AG08396 (cell line): ENCODE data around the gene CCDC148.
"Not testable (repeated sequence)": the region's sequence is repeated elsewhere in the genome, so short reads cannot be mapped to it uniquely, and the experiment has no call there.

Experiments
- DNase-seq: peaks from one replicate; pipeline ENCODE4 v3.0.0; 2012; ENCODE audit warnings: low spot score, mixed read lengths

Gene CCDC148

DNA sequence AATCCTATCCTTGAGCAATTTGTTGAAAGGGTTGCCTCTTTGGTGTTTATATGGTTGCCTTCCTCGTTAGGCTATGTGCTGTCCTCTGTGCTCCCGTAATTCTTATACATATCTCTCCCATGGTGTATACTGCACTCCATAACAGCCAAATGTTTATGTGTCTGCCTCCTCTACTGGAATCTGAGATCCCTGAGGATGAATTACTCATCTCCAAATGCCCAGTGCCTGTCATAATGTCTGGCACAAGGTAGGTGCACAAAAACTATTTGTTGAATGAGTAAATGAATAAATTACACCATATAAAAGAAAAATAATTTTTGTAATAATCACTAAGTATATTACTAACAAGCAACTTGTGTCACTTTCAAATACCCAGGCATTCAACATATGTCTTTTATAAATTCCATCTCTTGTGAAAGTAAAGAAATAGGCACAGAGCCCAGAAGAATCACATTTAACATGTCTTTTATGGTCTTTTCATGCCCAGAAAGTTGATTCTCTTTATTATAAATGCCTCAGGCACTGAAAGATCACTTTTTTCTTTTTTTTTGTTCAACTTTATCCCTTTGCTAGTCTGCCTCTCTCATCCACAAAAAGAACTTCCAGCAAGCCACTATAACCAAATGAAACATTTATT is 164.9 kb downstream of the CCDC148 start:
- no peak for DNase-seq

DNA sequence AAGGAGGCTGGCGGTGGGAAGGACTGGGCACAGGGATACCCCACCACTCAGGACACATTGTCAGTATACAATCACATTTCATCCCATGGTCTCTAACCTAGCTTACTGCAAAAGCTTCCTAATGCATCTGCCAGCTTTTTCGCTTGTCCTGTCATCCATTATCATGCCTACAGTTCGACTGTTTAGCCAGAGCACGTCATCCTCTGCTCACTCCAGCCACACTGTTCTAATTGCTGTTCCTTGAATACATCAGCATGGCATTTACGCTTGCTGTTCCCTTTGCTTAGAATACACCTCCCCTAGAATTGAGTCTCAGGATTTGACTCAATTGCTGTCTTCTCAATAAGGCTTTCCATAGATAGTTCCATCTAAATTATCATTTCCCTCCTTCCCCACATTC is 166.3 kb downstream of the CCDC148 start:
- no peak for DNase-seq

DNA sequence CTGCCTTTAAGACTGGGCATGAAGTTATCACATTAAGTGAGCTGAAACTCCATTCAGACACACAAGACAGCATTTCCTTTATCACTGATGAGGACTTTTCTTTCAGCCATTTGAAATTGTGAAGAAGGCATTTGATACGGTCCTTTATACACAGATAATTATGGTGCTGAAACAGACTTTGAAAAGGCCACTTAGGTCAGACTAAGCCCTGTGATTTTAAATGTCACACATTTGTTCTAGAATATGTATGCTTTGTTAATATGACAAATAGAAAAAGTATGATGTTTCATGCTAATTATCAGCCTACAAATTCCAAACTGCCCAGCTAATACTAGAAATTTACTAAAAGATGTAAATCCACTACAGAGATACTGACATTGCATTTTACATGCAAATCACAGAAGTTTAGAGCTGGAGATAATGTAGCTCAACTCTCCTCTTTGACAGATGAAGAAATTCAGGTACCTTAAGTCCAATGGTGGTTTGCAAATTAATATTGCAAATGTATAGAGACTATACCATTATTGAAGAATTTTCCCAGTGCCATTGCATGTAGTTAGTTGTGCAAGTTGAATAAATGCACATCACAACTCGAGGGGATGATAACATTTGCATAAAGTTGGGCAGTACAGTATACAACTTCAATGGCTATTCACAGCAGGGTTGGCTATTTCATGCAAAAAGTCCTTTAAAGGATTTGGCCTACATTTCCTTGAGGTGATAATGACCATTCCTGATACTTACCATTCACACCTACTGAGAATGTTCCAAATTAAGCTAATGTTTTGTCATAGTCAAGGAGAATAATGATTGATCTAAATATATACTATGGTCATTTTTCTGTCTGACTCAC is 179.7 kb downstream of the CCDC148 start:
- DNase-seq = no peak

DNA sequence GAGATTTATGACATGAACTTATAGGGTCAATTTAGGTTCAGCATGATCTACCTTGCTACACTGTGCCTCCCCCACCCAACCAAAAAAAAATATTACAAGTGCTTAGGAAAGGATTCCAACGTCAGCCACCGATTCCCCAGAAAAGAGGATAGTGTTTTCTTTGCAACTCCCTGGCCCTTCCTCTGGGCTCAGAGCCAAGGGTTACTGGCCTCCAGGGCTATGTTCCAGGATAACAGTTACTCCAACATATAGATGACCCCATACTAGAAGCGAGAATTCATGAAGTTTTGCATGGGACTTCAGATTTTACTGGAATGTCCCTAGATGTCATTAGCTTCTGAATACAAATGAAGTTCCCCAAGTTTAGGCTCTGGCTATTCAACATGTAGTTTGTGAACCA is 182.8 kb downstream of the CCDC148 start:
- DNase-seq = no peak

DNA sequence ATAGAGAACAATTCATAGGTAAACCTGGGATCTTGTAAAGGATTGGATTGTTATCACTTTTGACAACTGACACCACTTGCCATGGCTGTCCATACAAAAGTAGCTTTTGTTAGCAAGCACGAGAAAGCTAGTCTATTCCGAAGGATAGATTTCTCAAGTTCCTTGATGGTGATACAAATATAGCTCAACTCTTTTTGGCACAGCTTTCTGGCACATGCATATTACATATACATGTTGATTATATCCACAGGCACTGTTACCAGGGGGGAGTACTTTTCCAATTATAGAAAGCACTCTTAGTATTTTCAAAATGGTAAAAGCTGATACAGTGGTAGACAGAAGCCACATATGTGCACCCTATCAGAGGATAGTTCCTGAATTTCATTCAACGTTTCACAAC is 186.0 kb downstream of the CCDC148 start:
- DNase-seq = no peak

DNA sequence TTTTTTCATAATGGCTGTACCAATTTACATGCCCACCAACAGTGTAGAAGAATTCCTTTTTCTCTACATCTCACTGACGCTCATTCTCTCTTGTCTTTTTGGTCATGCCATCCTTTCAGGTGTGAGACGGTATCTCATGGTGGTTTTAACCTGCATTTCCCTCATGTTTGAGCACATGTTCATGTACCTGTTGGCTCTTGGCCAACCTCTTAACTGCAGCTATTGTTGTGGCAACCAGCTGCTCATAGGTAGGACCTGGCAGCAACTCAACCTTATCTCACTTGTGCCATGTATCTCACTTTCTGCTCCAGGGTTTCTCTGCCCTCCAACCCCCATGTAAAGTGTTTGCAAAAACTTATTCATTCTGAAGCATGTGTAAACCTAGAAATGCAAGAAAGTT is 187.4 kb downstream of the CCDC148 start:
- DNase-seq = no peak

DNA sequence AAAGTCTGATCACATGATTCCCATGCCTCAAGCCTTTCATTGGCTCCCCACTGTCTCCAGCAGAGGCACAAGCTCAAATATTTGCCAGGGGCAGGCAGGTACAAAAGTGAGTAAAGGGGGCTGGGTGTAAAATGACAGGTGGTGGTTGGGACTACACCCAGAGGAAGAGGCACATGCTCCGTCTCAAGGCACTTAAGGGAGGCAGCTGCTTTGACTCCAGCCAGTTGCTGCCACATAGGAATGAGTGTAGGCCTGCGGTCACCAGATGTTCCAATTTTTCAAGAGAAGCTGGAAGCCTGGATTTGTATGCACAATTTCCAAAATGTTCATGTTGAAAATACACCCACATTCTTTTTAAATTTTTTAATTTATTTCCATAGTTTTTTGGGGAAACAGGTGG is 190.4 kb downstream of the CCDC148 start:
- no peak for DNase-seq

DNA sequence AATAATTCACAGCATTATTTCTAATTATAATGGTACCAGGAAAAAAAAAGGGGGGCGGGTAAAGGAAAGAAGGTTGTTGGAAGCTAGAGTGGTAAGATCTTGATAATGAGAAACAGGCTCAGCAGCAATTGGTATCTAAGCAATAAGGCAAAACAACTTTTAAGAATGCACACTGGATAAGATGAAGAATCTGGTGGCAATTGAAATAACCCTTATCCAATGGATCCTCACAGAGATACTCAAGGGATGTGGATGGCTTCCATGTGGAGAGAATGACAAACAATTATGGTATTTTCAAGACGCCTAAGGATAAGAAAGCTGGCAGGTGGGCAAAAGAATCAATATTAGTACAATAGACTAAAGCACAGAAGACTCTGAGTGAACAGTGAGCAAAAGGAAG is 201.3 kb downstream of the CCDC148 start:
- no peak for DNase-seq

DNA sequence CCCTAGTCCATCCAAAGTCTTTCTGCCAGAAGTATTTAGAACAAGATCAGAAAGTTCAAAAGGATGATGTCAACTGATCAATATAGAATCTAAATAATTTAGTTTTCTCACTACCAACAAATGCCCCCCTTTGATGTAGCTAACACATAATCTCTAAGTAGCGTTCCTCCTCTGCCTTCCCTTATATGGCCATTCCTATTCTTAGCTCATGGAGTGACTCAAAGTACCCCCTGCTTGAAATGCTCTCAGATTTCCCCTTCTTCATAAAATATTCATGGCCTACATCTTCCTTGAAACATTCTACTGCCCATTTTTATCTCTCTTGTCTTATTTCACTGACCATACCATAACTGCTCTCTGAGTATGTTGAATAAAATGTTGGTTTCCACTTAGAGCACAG is 203.4 kb downstream of the CCDC148 start:
- no peak for DNase-seq

DNA sequence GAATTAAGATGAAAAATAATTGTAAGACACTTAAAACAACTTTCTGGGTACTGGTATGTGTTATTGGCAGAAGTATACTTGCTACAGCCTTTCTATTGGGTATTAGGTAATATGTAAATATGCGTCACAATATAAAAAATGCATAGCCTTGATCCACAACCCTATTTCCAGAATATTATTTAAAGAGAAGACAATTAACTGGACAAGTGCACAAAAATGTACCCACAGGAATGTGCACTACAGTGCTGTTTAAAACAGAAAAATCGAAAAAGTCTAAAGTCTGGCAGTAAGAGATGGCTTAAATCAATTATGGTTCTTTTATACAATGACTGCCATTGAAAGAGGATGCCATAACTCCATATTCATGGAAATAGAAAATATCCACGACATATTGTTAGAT is 205.2 kb downstream of the CCDC148 start:
- no peak for DNase-seq

DNA sequence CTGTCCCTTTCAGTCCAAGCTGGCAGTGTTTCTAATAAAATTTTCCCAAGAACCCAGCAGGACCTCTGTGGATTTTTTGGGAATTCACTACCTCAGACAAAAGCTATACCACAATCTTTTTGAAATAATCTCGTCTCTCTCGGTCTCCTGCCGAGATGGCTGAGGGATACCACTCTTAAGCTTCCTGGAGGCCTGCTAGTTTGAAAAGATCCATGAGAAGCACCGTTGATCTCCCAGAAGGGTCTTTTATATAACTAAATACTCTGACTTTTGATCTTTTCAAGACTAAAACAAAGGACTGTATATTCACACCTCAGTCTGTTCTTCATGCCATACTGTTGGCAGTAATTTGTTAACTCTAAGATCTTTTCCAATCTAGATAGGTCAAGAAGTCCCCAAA is 213.2 kb downstream of the CCDC148 start:
- DNase-seq = no peak

DNA sequence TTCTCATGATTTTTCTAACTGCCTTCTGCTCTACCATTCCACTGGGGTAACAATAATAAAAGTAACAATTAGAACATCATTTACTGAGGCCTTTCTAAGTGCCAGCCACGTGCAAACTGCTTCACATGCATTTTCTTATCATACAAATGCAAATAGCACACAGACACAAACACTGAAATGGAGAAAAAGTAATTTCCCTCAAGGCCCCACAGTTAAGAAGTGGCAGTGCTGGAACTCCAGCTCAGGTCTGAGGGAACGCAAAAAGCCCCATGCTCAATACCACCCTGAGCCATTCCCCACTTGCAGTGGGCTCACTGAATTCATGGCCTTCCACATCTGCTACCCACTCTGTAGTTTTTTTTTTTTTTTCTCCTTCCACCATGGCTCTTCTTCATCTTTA is 214.3 kb downstream of the CCDC148 start:
- DNase-seq = no peak

DNA sequence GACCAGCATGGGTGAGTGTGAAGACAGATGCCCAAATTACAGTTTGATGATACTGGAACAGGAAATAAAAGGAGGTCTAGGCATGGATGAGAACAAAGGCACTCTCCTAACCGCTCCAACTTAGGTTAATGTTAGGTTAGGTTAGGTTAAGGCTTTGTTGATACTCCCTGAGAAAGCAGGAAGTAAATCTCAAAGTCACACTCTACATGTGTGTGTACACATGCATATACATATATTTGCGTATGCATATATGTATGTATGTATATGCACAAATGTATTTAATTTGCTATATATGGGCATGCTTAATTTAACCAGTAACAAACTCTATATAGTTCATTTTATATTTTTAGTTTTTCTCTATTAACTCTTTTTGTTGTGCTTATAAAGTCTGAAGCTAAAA is 215.6 kb downstream of the CCDC148 start:
- DNase-seq = no peak

DNA sequence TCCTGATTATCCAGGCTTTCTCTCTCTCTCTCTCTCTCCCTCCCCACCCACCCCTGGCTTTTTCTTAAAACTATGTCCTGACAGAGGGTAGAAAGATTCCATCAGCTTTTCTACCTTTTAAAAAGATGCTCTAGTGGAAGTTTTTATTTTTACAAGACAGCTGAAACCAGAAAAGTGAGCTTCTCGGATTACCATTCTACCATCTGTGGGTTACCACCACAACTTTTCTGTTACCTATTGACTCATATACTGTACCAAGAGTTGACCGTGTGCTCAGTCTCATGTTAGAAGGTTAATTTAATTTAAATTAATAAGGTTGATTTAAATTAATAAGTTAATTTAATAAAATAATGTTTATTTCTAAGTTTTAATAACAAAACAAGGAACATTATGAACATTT is 217.3 kb downstream of the CCDC148 start:
- no peak for DNase-seq

DNA sequence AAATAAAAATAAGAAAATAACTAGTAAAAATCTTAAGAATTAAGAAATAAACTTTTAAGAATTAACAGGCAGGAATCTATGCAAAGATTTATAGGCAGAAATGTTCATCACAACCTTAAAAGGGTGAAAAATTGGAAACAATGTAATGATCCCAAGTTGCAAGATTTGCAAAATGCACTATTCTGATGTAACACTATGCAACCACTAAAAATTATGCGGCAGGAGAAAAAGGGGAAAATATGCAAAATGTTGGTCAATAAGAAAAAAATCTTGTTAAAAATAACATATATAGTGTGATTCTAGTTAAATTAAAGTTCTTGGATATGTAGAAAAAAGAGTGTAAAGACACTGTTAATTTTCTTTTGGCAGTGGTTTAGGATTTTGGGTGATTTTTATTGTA is 222.1 kb downstream of the CCDC148 start:
- DNase-seq = no peak

DNA sequence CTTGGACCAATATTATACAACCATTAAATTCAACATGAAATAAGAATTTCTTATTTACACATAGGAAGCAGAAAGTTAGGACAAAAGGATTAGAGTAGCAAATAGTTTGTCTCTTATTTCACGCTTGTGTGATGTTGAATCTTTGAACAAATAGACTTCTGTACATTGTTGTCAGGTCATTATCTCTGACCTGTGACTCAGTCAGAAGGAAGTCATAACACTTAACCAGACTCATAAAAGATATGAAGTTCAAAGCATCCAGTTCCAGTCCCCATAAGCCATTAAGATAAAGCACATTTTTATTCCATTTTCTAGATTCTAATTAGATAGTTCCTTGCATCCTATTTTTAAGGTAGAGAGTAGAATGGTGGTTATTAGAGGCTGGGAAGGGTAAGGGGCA is 224.1 kb downstream of the CCDC148 start:
- DNase-seq = no peak

DNA sequence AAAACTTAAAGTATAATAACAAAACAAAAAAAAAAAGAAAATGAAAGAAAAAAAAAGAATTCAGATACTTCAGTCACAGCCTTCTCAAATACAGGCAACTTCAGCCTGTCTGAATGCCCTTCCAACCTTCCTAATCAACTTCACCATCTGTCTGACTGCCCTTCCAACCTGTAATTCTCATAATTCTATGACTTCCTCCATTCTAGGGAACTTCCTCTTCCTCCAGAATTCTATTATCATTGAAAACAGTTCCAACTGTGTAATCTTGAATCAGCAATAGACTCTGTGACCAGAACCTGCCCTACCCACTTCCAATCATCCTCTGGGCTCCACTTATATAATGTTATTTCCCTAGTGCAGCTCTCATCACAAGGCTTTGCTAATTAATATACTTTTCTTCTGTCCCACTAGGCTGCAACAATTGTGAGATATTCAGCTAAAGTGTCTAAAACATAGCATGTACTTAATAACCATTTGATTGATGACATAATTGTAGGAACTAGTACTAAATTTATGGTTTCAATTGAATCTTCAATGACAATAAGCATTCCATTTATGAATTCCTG is 227.5 kb downstream of the CCDC148 start:
- DNase-seq = no peak

DNA sequence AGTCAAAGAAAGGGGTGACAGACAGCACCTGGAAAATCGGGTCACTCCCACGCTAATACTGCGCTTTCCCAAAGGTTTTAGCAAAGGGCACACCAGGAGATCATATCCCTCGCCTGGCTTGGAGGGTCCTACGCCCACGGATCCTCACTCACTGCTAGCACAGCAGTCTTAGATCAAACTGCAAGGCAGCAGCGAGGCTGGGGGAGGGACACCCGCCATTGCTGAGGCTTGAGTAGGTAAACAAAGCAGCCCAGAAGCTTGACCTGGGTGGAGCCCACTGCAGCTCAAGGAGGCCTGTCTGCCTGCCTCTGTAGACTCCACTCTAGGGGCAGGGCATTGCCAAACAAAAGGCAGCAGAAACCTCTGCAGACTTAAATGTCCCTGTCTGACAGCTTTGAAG is 233.5 kb downstream of the CCDC148 start:
- DNase-seq = not testable (repeated sequence)

DNA sequence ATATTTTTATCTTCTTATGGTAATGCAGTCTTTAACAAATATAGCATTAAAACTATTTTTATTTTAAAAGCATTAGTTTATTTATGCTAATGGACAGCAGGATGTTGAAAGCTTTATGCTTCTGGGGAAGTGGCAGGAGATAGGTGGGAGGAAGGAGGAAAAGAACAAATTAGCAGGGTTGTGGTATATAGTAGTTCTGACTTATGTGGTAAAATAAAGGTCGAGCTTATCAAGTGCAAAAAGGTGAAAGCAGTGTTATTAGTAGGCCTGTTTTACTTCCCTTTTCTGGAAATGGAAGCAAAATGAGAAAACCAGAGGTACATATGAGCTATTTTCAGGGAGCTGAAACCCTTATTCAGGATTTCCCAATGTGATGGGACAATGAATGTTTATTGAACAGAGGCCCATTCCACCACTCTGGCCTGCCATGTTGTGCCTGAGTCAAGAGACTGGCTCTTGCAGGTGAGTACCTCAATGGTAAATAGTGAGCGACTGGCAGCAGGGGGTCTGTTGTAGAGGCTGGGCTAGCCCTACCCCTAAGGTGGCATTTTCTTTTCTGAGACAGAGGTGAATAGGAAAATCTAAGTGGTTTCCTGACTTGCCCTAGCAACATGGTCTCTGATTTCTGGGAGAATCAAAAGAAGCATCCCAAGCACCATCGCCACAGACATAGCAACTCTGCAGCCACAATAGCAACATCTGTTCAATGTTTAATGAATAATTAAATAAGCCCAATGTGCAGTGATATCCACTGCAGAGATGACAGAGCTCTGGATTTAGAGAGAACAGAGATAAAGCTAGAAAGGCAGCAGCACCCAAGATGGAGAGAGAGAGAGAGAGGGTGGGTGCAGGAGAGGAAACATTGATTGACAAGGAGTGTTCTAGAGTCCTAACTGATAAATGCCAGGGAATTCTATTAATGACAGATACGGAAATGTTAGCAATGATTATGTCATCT is 235.2 kb downstream of the CCDC148 start:
- DNase-seq = no peak

DNA sequence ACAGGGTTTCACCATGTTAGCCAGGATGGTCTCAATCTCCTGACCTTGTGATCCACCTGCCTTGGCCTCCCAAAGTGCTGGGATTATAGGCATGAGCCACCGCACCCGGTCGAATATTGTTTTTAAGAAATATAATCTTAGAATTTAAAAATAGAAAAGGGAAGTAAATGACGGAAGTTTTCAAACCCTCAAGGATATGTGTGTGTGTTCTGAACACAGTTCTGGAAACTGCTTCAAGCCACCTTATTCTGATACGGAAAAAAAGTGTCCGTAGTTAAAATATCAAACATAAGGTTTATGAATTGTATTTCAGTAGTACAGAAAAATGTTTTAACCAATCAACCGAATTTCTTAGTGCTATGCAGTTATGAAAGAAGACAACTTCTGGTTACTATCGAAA is 239.0 kb downstream of the CCDC148 start:
- no peak for DNase-seq

DNA sequence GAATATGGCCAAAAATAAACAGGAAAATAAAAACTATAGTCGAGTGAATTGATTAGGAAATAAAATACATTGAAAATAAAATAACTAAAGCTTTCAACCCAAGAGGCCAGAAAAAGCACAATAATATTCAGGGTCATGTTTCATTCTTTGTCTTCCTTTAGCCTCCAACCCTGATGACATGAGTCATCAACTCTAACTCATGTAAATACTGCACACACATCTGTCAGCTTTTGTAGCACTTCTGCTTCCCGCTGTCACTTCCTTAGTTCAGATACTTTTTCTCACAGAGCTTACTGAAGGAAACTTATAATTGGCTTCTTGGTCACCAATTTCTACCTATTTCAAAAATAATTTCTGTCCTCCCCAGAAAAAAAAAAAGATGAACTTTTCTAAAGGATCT is 242.1 kb downstream of the CCDC148 start:
- no peak for DNase-seq

DNA sequence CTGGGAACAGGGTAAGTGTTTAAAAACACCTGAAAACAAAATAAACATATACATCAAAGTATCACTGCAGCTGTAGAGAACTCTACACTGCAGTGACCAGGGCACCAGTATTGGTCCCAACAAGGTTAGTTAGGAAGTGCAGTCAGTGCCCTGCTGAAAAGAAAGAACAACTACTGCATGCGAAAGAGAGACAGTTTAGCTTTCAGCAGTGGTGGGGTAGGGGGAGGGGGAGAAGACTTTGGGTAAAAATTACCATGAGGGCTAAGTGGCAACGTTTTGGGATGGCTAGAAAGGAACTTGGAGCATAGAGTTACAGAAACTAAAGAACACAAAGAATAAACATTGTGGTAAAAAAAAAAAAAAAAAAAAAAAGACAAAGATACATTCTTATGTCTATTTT is 242.8 kb downstream of the CCDC148 start:
- DNase-seq = no peak
